RWPE2 (cell line): ENCODE results near the gene UBE2C.

ENCODE experiments used
- ATAC-seq: fragments of 200-7000 bp; cut with Tn5 transposase; 3 replicates; pipeline ENCODE4 v1.9.1; 2021; ENCODE audit warnings: low read depth
- DNase-seq: peaks from one replicate; pipeline ENCODE4 v3.0.0-alpha.2; 2020; ENCODE audit warnings: low spot score
- H3K27ac ChIP-seq: fragments of 450-650 bp; 2 replicates; pipeline ENCODE4 v1.5.1; 2017; ENCODE audit warnings: mild to moderate bottlenecking; ENCODE audit not compliant: poor library complexity, severe bottlenecking
- H3K27me3 ChIP-seq: fragments of 250-450 bp; sonication (Bioruptor Pico); 2 replicates; pipeline ENCODE4 v1.5.1; 2021; ENCODE audit warnings: mild to moderate bottlenecking, moderate library complexity; ENCODE audit not compliant: insufficient read depth, poor library complexity, severe bottlenecking
- H3K36me3 ChIP-seq: fragments of 250-450 bp; sonication (Bioruptor Pico); 2 replicates; pipeline ENCODE4 v1.5.1; 2020; ENCODE audit warnings: low read depth, mild to moderate bottlenecking, moderate library complexity
- H3K4me1 ChIP-seq: fragments of 250-450 bp; sonication (Bioruptor Pico); 2 replicates; pipeline ENCODE4 v1.5.1; 2021; ENCODE audit warnings: mild to moderate bottlenecking, moderate library complexity; ENCODE audit not compliant: insufficient read depth, poor library complexity, severe bottlenecking
- H3K4me3 ChIP-seq: fragments of 250-450 bp; sonication (Bioruptor Pico); 2 replicates; pipeline ENCODE4 v1.5.1; 2021; ENCODE audit warnings: mild to moderate bottlenecking, moderate library complexity; ENCODE audit not compliant: severe bottlenecking
- H3K9me3 ChIP-seq: fragments of 250-450 bp; sonication (Bioruptor Pico); 2 replicates; pipeline ENCODE4 v1.5.1; 2021; ENCODE audit warnings: mild to moderate bottlenecking, moderate library complexity; ENCODE audit not compliant: severe bottlenecking
- CTCF ChIP-seq: fragments of 450-650 bp; IDR thresholded peaks from one replicate; pipeline ENCODE4 v1.5.1; 2017; ENCODE audit warnings: mild to moderate bottlenecking, moderate library complexity; ENCODE audit not compliant: poor library complexity, severe bottlenecking

Gene UBE2C

GRCh38 chr20:45853484-45853883 lies 41.0 kb downstream of the UBE2C start:
- ATAC-seq (no peak), DNase-seq (no peak)
- H3K4me3 ChIP-seq: no peak overlapping the region
- no peaks in the 10 kb centered on the region for H3K27me3 ChIP-seq
- H3K9me3 ChIP-seq: no peaks in the 10 kb centered on the region
- TF ChIP-seq CTCF: no peak
- peaks cover 11% of the 10 kb centered on the region for H3K4me1 ChIP-seq
- H3K36me3 ChIP-seq: peaks cover 43% of the 10 kb centered on the region
- H3K27ac ChIP-seq: no peak overlapping the region

- H3K4me1 ChIP-seq: peaks cover 15% of the 10 kb centered on the region
- ATAC-seq (peak; percentile 99), DNase-seq (peak; percentile 100)
- H3K4me3 ChIP-seq: peak within 1 kb of the TSS; percentile 83
- H3K36me3 ChIP-seq: peaks cover 33% of the 10 kb centered on the region
- no peaks in the 10 kb centered on the region for H3K9me3 ChIP-seq
- TF ChIP-seq CTCF: no peak
- peak within 1 kb of the TSS; percentile 12 for H3K27ac ChIP-seq
- no peaks in the 10 kb centered on the region for H3K27me3 ChIP-seq
These were observed 44.9 kb downstream of the UBE2C start, which contains the start of the genes ACOT8 and ZSWIM3 for GRCh38 chr20:45857114-45857881. Gene ACOT8 (minus strand): TSS chr20:45857392. CDS start chr20:45857315, 77 bp downstream. Gene ZSWIM3 (plus strand): TSS chr20:45857614. CDS start chr20:45857826, 212 bp downstream.

- Histone ChIP-seq H3K27ac (peak overlapping the region; percentile 12), H3K36me3 (peaks cover 27% of the 10 kb centered on the region), H3K4me1 (peaks cover 15% of the 10 kb centered on the region), H3K4me3 (peak overlapping the region; percentile 83), H3K9me3 (no peaks in the 10 kb centered on the region), H3K27me3 (no peaks in the 10 kb centered on the region)
- DNase-seq (no peak), ATAC-seq (peak; percentile 2; the same call in 2 of the 3 replicates)
- no peak for TF ChIP-seq CTCF
These were observed 45.4 kb downstream of the UBE2C start for GRCh38 chr20:45857882-45858216.

GRCh38 chr20:45859916-45860315 lies 47.5 kb downstream of the UBE2C start:
- H3K27me3 ChIP-seq: no peaks in the 10 kb centered on the region
- DNase-seq: no peak
- H3K4me1 ChIP-seq: peaks cover 15% of the 10 kb centered on the region
- peaks cover 7% of the 10 kb centered on the region for H3K36me3 ChIP-seq
- no peak overlapping the region for H3K27ac ChIP-seq
- no peak for ATAC-seq
- no peaks in the 10 kb centered on the region for H3K9me3 ChIP-seq
- no peak overlapping the region for H3K4me3 ChIP-seq
- no peak for TF ChIP-seq CTCF
